Thyroid gland (tissue), 4 donors: ENCODE measurements around the gene M6PR. TPM values are rescaled to one million over a fixed set of nuclear protein-coding genes. Genes with fewer than 3 reads are reported as not detected.

Source experiments
- DNase-seq, 2 donors: peaks; one replicate each; pipeline ENCODE4 v3.0.0-alpha.2; 2019
- H3K27ac ChIP-seq, 3 donors: fragments of 200-600 bp; sonication (generic); 1 replicate in 2 of 3; 2 replicates in 1 of 3; pipeline ENCODE4 v1.5.1; 2016 to 2019; ENCODE audit warnings: mild to moderate bottlenecking in 1 of 3, moderate library complexity in 1 of 3
- H3K27me3 ChIP-seq: fragments of 200-600 bp; sonication (generic); one replicate; pipeline ENCODE4 v1.5.1; 2019
- H3K36me3 ChIP-seq, 2 donors: fragments of 200-600 bp; sonication (generic); one replicate each; pipeline ENCODE4 v1.5.1; 2016 to 2019
- H3K4me1 ChIP-seq, 2 donors: fragments of 200-600 bp; sonication (generic); one replicate each; pipeline ENCODE4 v1.5.1; 2017 to 2019
- H3K4me3 ChIP-seq, 3 donors: fragments of 200-600 bp; sonication (generic); replicated peaks in 1 of 3; 1 replicate in 2 of 3; 2 replicates in 1 of 3; pipeline ENCODE4 v1.5.1; 2016; ENCODE audit warnings: mild to moderate bottlenecking in 1 of 3
- H3K9me3 ChIP-seq: fragments of 200-600 bp; sonication (generic); one replicate; pipeline ENCODE4 v1.5.1; 2017
- CTCF ChIP-seq, 6 experiments: fragments of 200-600 bp in 3 of 6; fragments of 450-650 bp in 3 of 6; sonication (generic) in 3 of 6; IDR thresholded peaks; one replicate each; pipeline ENCODE4 v1.5.1; 2016 to 2019; ENCODE audit warnings: antibody characterized with exemption in 6 of 6, mild to moderate bottlenecking in 2 of 6, inconsistent platforms in 1 of 6, moderate library complexity in 1 of 6
- POLR2A ChIP-seq, 2 donors: fragments of 450-650 bp; IDR thresholded peaks; one replicate each; pipeline ENCODE4 v1.6.1; 2017; ENCODE audit warnings: antibody characterized with exemption in 2 of 2, mild to moderate bottlenecking in 2 of 2, moderate library complexity in 1 of 2
- WGBS, 2 donors: methylation state at CpG; one replicate each; pipeline ENCODE4 v1.1.5; 2017; 5-methylcytosine and 5-hydroxymethylcytosine counted together
- intact Hi-C: fragments of 100-400 bp; cut with DNase I; formaldehyde crosslinking; loops from one replicate; pipeline ENCODE4 v1.15.1; 2023
- total RNA-seq, 4 donors: library from RNA; depleted of rRNA; stranded (reverse); fragments of >200 nt; gene quantifications; one replicate each; pipeline ENCODE4 v1.2.3, GENCODE V29; 2016

M6PR gene
- total RNA-seq, 4 donors from 2014 or later = 112 to 158 (median 136) TPM

- no peaks in the 10 kb centered on the region for H3K9me3 ChIP-seq
- no peaks in the 10 kb centered on the region for H3K36me3 ChIP-seq
- intact Hi-C loops = no loop called here
- WGBS, 2 donors = 92 to 100% methylated on average over 1 of the region's 1 CpG
- TF ChIP-seq CTCF (IDR thresholded peaks at IDR 0.05) = no peak
- TF ChIP-seq POLR2A (IDR thresholded peaks at IDR 0.05) = no peak
- H3K27ac ChIP-seq = no peak overlapping the region
- H3K4me1 ChIP-seq = peaks cover 9 to 14% of the 10 kb centered on the region in 2 donors
- no peaks in the 10 kb centered on the region for H3K27me3 ChIP-seq
- H3K4me3 ChIP-seq = no peak overlapping the region
- DNase-seq = no peak
These were observed 2.3 kb upstream of the M6PR start for GRCh38 chr12:8951744-8952143.

- intact Hi-C loops = no loop called here
- 34 to 35% methylated on average over 9 of the region's 9 CpGs for WGBS, 2 donors
These were observed 1.4 kb upstream of the M6PR start for GRCh38 chr12:8950702-8951478.

GRCh38 chr12:8950221-8950527 lies 729 bp upstream of the M6PR start:
- no peaks in the 10 kb centered on the region for H3K27me3 ChIP-seq
- peak overlapping the region; percentile 97 to 99 (median 99) for H3K27ac ChIP-seq
- intact Hi-C loops = no loop called here
- DNase-seq = no peak
- 0 to 2% methylated on average over 7 of the region's 7 CpGs for WGBS, 2 donors
- peaks cover 0 to 5% of the 10 kb centered on the region in 2 donors for H3K36me3 ChIP-seq
- H3K4me3 ChIP-seq = peak overlapping the region; percentile 65 to 74 (median 70)
- H3K9me3 ChIP-seq = no peaks in the 10 kb centered on the region
- peak in 1 of 6 experiments; percentile 9 for TF ChIP-seq CTCF (IDR thresholded peaks at IDR 0.05)
- TF ChIP-seq POLR2A (IDR thresholded peaks at IDR 0.05) = no peak
- H3K4me1 ChIP-seq = peaks cover 9 to 14% of the 10 kb centered on the region in 2 donors

More at GRCh38 chr12:8950702-8951478, 1.4 kb upstream of the M6PR start:
- H3K9me3 ChIP-seq = no peaks in the 10 kb centered on the region
- H3K27me3 ChIP-seq = no peaks in the 10 kb centered on the region
- peaks cover 9 to 14% of the 10 kb centered on the region in 2 donors for H3K4me1 ChIP-seq
- H3K4me3 ChIP-seq = peak overlapping the region in 2 of 3 donors; percentile 65 to 70
- TF ChIP-seq POLR2A (IDR thresholded peaks at IDR 0.05) = no peak
- no peak for TF ChIP-seq CTCF (IDR thresholded peaks at IDR 0.05)
- no peaks in the 10 kb centered on the region for H3K36me3 ChIP-seq
- H3K27ac ChIP-seq = peak overlapping the region in 1 of 3 donors; percentile 99
- DNase-seq = no peak

GRCh38 chr12:8948701-8949341 lies 624 bp downstream of the M6PR start:
- 0 to 1% methylated on average over 15 of the region's 15 CpGs for WGBS, 2 donors
- intact Hi-C loops = loop anchor here (10.0 kb wide), 1 partner anchor 86 kb away; no protein-coding TSS in a partner anchor
- Histone ChIP-seq H3K27me3 (no peaks in the 10 kb centered on the region), H3K27ac (peak overlapping the region; percentile 97 to 99 (median 99)), H3K4me1 (peaks cover 9 to 14% of the 10 kb centered on the region in 2 donors), H3K4me3 (peak overlapping the region; percentile 65 to 74 (median 70)), H3K36me3 (peaks cover 1 to 17% of the 10 kb centered on the region in 2 donors), H3K9me3 (no peaks in the 10 kb centered on the region)
- TF ChIP-seq POLR2A (IDR thresholded peaks at IDR 0.05) (no peak), CTCF (IDR thresholded peaks at IDR 0.05) (no peak)
- DNase-seq = peak in 1 of 2 donors; percentile 22

GRCh38 chr12:8947737-8948136 lies 1.7 kb downstream of the M6PR start:
- Histone ChIP-seq H3K27me3 (no peaks in the 10 kb centered on the region), H3K4me3 (no peak overlapping the region), H3K4me1 (peaks cover 9 to 14% of the 10 kb centered on the region in 2 donors), H3K27ac (no peak overlapping the region), H3K36me3 (peaks cover 11 to 27% of the 10 kb centered on the region in 2 donors), H3K9me3 (no peaks in the 10 kb centered on the region)
- DNase-seq = no peak
- intact Hi-C loops = loop anchor here (10.0 kb wide), 1 partner anchor 87 kb away; no protein-coding TSS in a partner anchor
- TF ChIP-seq POLR2A (IDR thresholded peaks at IDR 0.05) (no peak), CTCF (IDR thresholded peaks at IDR 0.05) (no peak)
